Gastrocnemius medialis (tissue), 4 donors: ENCODE data around the gene AGAP9.
"Not testable (repeated sequence)": the region's sequence is repeated elsewhere in the genome, so short reads cannot be mapped to it uniquely, and the experiment has no call there.

ENCODE experiments used
- POLR2A ChIP-seq, 2 donors: fragments of 450-650 bp; IDR thresholded peaks; one replicate each; pipeline ENCODE4 v1.6.1; 2017; ENCODE audit warnings: antibody characterized with exemption in 2 of 2, mild to moderate bottlenecking in 2 of 2, moderate library complexity in 2 of 2
- TF ChIP-seq, protein P1 (sequence below), 5 experiments: fragments of 450-650 bp in 3 of 5; fragments of 200-600 bp in 2 of 5; sonication (generic) in 2 of 5; IDR thresholded peaks in 4 of 5; conservative IDR thresholded peaks in 1 of 5; 1 replicate in 4 of 5; 2 replicates in 1 of 5; pipeline ENCODE4 v1.5.1; 2016 to 2019; ENCODE audit warnings: antibody characterized with exemption in 5 of 5, mild to moderate bottlenecking in 3 of 5, moderate library complexity in 3 of 5

DNA sequence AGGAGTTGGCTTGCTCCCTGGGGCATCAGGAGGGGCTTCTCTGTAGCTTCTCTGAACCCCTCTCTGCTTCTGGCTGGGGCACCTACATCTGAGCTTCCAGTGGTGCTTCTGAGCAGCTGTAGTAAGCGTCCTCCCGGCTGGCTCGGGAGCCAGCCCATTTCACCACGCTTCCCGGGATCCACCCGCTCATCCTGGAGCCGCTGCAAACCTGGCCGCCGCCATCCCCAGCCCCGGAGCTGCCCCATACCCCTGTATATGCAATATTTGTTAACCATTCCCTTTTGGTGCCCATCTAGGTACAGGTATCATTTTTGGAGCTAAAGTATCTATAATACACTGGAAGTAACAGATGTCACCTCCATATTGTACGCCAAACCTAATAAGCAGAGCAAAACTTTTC, 38.7 kb downstream of the AGAP9 start:
- TF ChIP-seq, protein P1, sequence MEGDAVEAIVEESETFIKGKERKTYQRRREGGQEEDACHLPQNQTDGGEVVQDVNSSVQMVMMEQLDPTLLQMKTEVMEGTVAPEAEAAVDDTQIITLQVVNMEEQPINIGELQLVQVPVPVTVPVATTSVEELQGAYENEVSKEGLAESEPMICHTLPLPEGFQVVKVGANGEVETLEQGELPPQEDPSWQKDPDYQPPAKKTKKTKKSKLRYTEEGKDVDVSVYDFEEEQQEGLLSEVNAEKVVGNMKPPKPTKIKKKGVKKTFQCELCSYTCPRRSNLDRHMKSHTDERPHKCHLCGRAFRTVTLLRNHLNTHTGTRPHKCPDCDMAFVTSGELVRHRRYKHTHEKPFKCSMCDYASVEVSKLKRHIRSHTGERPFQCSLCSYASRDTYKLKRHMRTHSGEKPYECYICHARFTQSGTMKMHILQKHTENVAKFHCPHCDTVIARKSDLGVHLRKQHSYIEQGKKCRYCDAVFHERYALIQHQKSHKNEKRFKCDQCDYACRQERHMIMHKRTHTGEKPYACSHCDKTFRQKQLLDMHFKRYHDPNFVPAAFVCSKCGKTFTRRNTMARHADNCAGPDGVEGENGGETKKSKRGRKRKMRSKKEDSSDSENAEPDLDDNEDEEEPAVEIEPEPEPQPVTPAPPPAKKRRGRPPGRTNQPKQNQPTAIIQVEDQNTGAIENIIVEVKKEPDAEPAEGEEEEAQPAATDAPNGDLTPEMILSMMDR (IDR thresholded peaks at IDR 0.05 in 4 of 5, conservative IDR thresholded peaks at IDR 0.05 in 1 of 5), result not testable (repeated sequence)
- TF ChIP-seq POLR2A (IDR thresholded peaks at IDR 0.05), result not testable (repeated sequence)
